Vagina (tissue), 2 donors: ENCODE data around the gene MT4. TPM values are rescaled to one million over a fixed set of nuclear protein-coding genes. Genes with fewer than 3 reads are reported as not detected.

Experiments
- DNase-seq, 2 donors: peaks; one replicate each; pipeline ENCODE4 v3.0.0-alpha.2; 2017; ENCODE audit errors: extremely low spot score in 2 of 2
- H3K27ac ChIP-seq: fragments of 200-600 bp; sonication (generic); one replicate; pipeline ENCODE4 v1.5.1; 2019
- H3K27me3 ChIP-seq: fragments of 200-600 bp; sonication (generic); one replicate; pipeline ENCODE4 v1.5.1; 2019
- H3K36me3 ChIP-seq, 2 donors: fragments of 200-600 bp; sonication (generic); one replicate each; pipeline ENCODE4 v1.5.1; 2017 to 2019
- H3K4me1 ChIP-seq: fragments of 200-600 bp; sonication (generic); one replicate; pipeline ENCODE4 v1.5.1; 2019
- H3K4me3 ChIP-seq, 2 donors: fragments of 200-600 bp; sonication (generic); 1 replicate in 1 of 2; 2 replicates in 1 of 2; pipeline ENCODE4 v1.5.1; 2016 to 2019
- H3K9me3 ChIP-seq: fragments of 200-600 bp; sonication (generic); one replicate; pipeline ENCODE4 v1.5.1; 2019
- CTCF ChIP-seq, 3 experiments: fragments of 450-650 bp in 2 of 3; fragments of 200-600 bp in 1 of 3; sonication (generic) in 1 of 3; IDR thresholded peaks; one replicate each; pipeline ENCODE4 v1.5.1; 2017 to 2019; ENCODE audit warnings: antibody characterized with exemption in 3 of 3, mild to moderate bottlenecking in 2 of 3, moderate library complexity in 2 of 3
- POLR2A ChIP-seq, 2 donors: fragments of 450-650 bp; IDR thresholded peaks; one replicate each; pipeline ENCODE4 v1.6.1; 2017; ENCODE audit warnings: antibody characterized with exemption in 2 of 2, mild to moderate bottlenecking in 2 of 2, moderate library complexity in 2 of 2
- POLR2AphosphoS5 ChIP-seq, 2 donors: sonication (generic); formaldehyde crosslinking; IDR thresholded peaks; one replicate each; pipeline ENCODE4 v1.9.0; 2017; ENCODE audit warnings: antibody characterized with exemption in 2 of 2, mild to moderate bottlenecking in 2 of 2, low read depth in 1 of 2; ENCODE audit not compliant: insufficient read depth in 1 of 2
- intact Hi-C: fragments of 100-400 bp; cut with DNase I; formaldehyde crosslinking; loops from one replicate; pipeline ENCODE4 v1.15.1; 2023
- total RNA-seq: library from RNA; depleted of rRNA; stranded (reverse); fragments of >200 nt; gene quantifications from one replicate; pipeline ENCODE4 v1.2.3, GENCODE V29; 2016

MT4 gene
- total RNA-seq, 1 donor from 2014 or later: 25.8 TPM

GRCh38 chr16:56571525-56571924, 6.7 kb downstream of the MT4 start:
- H3K27me3 ChIP-seq: no peaks in the 10 kb centered on the region
- intact Hi-C loops: no loop called here
- no peak overlapping the region for H3K4me3 ChIP-seq
- no peaks in the 10 kb centered on the region for H3K36me3 ChIP-seq
- H3K27ac ChIP-seq: no peak overlapping the region
- no peak for TF ChIP-seq POLR2AphosphoS5 (IDR thresholded peaks at IDR 0.05; ENCODE audit: insufficient read depth in 1 of 2, low read depth in 1 of 2)
- no peak for TF ChIP-seq POLR2A (IDR thresholded peaks at IDR 0.05)
- TF ChIP-seq CTCF (IDR thresholded peaks at IDR 0.05): no peak
- no peak for DNase-seq
- H3K4me1 ChIP-seq: no peaks in the 10 kb centered on the region
- H3K9me3 ChIP-seq: no peaks in the 10 kb centered on the region

- intact Hi-C loops: no loop called here
- Histone ChIP-seq H3K4me3 (no peak overlapping the region), H3K36me3 (no peaks in the 10 kb centered on the region), H3K27me3 (no peaks in the 10 kb centered on the region), H3K27ac (no peak overlapping the region), H3K9me3 (no peaks in the 10 kb centered on the region), H3K4me1 (no peaks in the 10 kb centered on the region)
- TF ChIP-seq POLR2AphosphoS5 (IDR thresholded peaks at IDR 0.05; ENCODE audit: insufficient read depth in 1 of 2, low read depth in 1 of 2) (no peak), POLR2A (IDR thresholded peaks at IDR 0.05) (no peak), CTCF (IDR thresholded peaks at IDR 0.05) (no peak)
- no peak for DNase-seq
These were observed 9.8 kb downstream of the MT4 start for GRCh38 chr16:56574625-56575024.

GRCh38 chr16:56576585-56577299, 11.9 kb downstream of the MT4 start:
- Histone ChIP-seq H3K36me3 (no peaks in the 10 kb centered on the region), H3K9me3 (no peaks in the 10 kb centered on the region), H3K4me1 (no peaks in the 10 kb centered on the region), H3K27ac (no peak overlapping the region), H3K4me3 (no peak overlapping the region), H3K27me3 (no peaks in the 10 kb centered on the region)
- DNase-seq: no peak
- intact Hi-C loops: no loop called here
- TF ChIP-seq POLR2AphosphoS5 (IDR thresholded peaks at IDR 0.05; ENCODE audit: insufficient read depth in 1 of 2, low read depth in 1 of 2): peak in 1 of 2 donors; percentile 48
- peak; percentile 67 to 84 (median 68) for TF ChIP-seq CTCF (IDR thresholded peaks at IDR 0.05)
- TF ChIP-seq POLR2A (IDR thresholded peaks at IDR 0.05): no peak

- no peaks in the 10 kb centered on the region for H3K36me3 ChIP-seq
These were observed 12.4 kb downstream of the MT4 start for GRCh38 chr16:56577300-56577625.

More at GRCh38 chr16:56577300-56577625, 12.4 kb downstream of the MT4 start:
- DNase-seq: no peak
- Histone ChIP-seq H3K4me3 (no peak overlapping the region), H3K4me1 (no peaks in the 10 kb centered on the region), H3K27ac (no peak overlapping the region), H3K27me3 (no peaks in the 10 kb centered on the region), H3K9me3 (no peaks in the 10 kb centered on the region)
- intact Hi-C loops: no loop called here
- TF ChIP-seq POLR2A (IDR thresholded peaks at IDR 0.05) (no peak), CTCF (IDR thresholded peaks at IDR 0.05) (peak in 1 of 3 experiments; percentile 2)
